ENCODE data around the gene RAPGEF3. TPM values are rescaled to one million over a fixed set of nuclear protein-coding genes. Genes with fewer than 3 reads are reported as not detected.

The RAPGEF3 gene
- total and polyA plus RNA-seq, 2 experiments from 2014 or later: 2.1 to 2.6 TPM

DNA sequence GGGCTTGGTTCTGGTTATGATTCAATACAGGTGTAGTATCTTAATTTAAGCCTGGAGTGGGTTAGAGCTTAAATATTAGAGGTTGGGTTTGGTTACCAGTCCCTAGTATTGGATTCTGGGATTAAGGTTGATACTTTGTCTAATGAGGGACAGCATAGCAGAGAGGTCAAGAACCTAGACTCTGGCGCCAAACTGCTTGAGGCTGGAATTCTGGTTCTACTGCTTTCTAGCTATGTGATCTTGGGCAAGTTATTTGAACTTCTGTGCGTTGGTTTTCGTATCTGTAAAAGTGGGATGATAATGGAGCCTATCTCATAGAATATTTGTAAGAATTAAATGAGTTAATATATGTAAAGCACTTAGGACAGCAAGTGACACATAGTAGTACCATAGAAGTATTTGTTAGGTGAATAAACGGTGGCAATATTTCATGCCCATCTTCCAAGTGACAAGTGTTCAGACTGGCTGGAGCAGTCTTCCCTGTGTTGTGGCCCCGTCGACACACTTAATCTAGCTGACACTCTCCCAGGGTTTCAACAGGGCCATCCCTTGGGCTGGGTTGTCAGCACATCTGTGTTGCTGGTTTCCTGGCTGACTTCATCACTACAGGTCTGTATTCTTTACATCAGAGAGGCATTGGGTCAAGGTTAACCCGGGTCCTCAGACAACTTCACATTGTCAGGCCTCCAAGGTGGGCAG is 36.4 kb downstream of the RAPGEF3 start:
- no peaks in the 10 kb centered on the region for H3K79me2 ChIP-seq
- no peak for DNase-seq (ENCODE audit: low spot score)
- H3K4me1 ChIP-seq (ENCODE audit: insufficient read depth): peaks cover 9% of the 10 kb centered on the region
- no peaks in the 10 kb centered on the region for H3K9me3 ChIP-seq (ENCODE audit: low read depth)
- H3K4me2 ChIP-seq: no peak overlapping the region
- H2AFZ ChIP-seq: no peak overlapping the region
- H3K36me3 ChIP-seq (replicated peaks; ENCODE audit: insufficient read depth, low read depth): no peaks in the 10 kb centered on the region
- no peaks in the 10 kb centered on the region for H3K9me2 ChIP-seq (replicated peaks; ENCODE audit: insufficient read depth)
- no peaks in the 10 kb centered on the region for H4K20me1 ChIP-seq (ENCODE audit: insufficient read depth, poor library complexity, severe bottlenecking)
- H3K27ac ChIP-seq: no peak overlapping the region
- no peaks in the 10 kb centered on the region for H3K27me3 ChIP-seq
- TF ChIP-seq, protein P1, sequence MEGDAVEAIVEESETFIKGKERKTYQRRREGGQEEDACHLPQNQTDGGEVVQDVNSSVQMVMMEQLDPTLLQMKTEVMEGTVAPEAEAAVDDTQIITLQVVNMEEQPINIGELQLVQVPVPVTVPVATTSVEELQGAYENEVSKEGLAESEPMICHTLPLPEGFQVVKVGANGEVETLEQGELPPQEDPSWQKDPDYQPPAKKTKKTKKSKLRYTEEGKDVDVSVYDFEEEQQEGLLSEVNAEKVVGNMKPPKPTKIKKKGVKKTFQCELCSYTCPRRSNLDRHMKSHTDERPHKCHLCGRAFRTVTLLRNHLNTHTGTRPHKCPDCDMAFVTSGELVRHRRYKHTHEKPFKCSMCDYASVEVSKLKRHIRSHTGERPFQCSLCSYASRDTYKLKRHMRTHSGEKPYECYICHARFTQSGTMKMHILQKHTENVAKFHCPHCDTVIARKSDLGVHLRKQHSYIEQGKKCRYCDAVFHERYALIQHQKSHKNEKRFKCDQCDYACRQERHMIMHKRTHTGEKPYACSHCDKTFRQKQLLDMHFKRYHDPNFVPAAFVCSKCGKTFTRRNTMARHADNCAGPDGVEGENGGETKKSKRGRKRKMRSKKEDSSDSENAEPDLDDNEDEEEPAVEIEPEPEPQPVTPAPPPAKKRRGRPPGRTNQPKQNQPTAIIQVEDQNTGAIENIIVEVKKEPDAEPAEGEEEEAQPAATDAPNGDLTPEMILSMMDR (IDR thresholded peaks at IDR 0.05; ENCODE audit: poor library complexity): no peak
- no peak for TF ChIP-seq EZH2 (IDR thresholded peaks at IDR 0.05; ENCODE audit: borderline replicate concordance)
- no peak for TF ChIP-seq EZH2phosphoT487 (IDR thresholded peaks at IDR 0.05; ENCODE audit: low read depth, severe bottlenecking, unreplicated experiment)
- 68% methylated on average over 7 of the region's 7 CpGs for WGBS (ENCODE audit: low lambda C conversion rate, missing lambda C conversion rate)
- H3K4me3 ChIP-seq: no peak overlapping the region

DNA sequence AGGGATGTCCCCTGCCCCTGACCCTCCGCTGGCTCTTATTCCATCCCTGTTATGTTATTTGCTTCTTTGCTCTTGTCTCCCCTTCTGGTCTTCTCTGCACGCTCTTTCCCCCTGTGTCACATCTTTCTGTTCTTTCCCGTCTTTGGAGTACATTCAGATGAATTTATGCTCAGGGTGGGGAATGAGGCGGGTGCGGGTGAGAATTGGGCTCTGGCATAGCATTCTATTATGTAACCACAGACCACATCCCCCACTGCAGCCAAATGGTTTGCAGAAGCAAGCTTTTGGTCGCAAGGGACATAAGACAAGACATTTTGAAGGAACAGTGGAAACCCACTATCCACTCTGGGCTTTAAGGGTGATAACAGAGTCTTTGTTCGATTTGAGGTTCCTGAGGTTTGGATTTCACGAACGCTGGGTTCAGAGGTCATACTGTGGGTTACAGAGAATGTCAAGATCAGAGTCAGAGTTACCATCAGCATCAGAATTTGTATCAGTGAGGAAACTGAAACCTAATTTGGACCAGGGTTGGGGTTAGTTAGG is 37.2 kb downstream of the RAPGEF3 start:
- TF ChIP-seq EZH2 (IDR thresholded peaks at IDR 0.05; ENCODE audit: borderline replicate concordance): no peak
- no peak for TF ChIP-seq EZH2phosphoT487 (IDR thresholded peaks at IDR 0.05; ENCODE audit: low read depth, severe bottlenecking, unreplicated experiment)
- TF ChIP-seq, protein P1 (IDR thresholded peaks at IDR 0.05; ENCODE audit: poor library complexity): no peak
- Histone ChIP-seq H3K27me3 (no peaks in the 10 kb centered on the region), H4K20me1 (ENCODE audit: insufficient read depth, poor library complexity, severe bottlenecking) (no peaks in the 10 kb centered on the region), H3K27ac (no peak overlapping the region), H3K79me2 (no peaks in the 10 kb centered on the region), H3K4me2 (no peak overlapping the region), H3K9me2 (replicated peaks; ENCODE audit: insufficient read depth) (no peaks in the 10 kb centered on the region), H3K36me3 (replicated peaks; ENCODE audit: insufficient read depth, low read depth) (no peaks in the 10 kb centered on the region), H3K9me3 (ENCODE audit: low read depth) (no peaks in the 10 kb centered on the region), H3K4me3 (no peak overlapping the region), H3K4me1 (ENCODE audit: insufficient read depth) (peaks cover 10% of the 10 kb centered on the region), H2AFZ (no peak overlapping the region)
- WGBS (ENCODE audit: low lambda C conversion rate, missing lambda C conversion rate): 92% methylated on average over 9 of the region's 9 CpGs
- no peak for DNase-seq (ENCODE audit: low spot score)

DNA sequence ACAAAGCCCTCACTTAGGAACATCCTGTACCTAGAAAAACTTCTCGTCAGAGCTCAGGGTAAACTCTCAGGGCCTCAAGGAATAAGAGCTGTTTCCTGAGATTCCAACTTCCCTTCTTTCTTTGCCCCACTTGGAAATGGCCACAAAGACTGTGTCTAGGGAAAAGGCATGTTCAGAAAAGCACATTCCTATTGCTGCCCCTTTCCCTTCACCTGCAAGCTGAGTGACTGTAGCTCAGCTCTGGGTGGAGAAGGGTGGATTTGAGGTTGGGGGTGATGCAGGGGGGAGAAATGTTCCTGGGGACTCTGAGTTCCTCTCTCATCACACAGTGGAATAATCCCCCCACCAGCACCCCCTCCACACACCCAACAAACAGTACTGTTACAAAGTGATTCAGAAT is 40.1 kb downstream of the RAPGEF3 start:
- Histone ChIP-seq H3K9me2 (replicated peaks; ENCODE audit: insufficient read depth) (no peaks in the 10 kb centered on the region), H3K4me3 (no peak overlapping the region), H3K79me2 (no peaks in the 10 kb centered on the region), H2AFZ (no peak overlapping the region), H3K36me3 (replicated peaks; ENCODE audit: insufficient read depth, low read depth) (no peaks in the 10 kb centered on the region), H3K9me3 (ENCODE audit: low read depth) (no peaks in the 10 kb centered on the region), H3K4me1 (ENCODE audit: insufficient read depth) (peaks cover 10% of the 10 kb centered on the region), H4K20me1 (ENCODE audit: insufficient read depth, poor library complexity, severe bottlenecking) (no peaks in the 10 kb centered on the region), H3K27ac (peak overlapping the region; percentile 30), H3K27me3 (no peaks in the 10 kb centered on the region), H3K4me2 (no peak overlapping the region)
- 72% methylated on average over 1 of the region's 1 CpG for WGBS (ENCODE audit: low lambda C conversion rate, missing lambda C conversion rate)
- DNase-seq (ENCODE audit: low spot score): no peak
- TF ChIP-seq, protein P1 (IDR thresholded peaks at IDR 0.05; ENCODE audit: poor library complexity): no peak
- TF ChIP-seq EZH2 (IDR thresholded peaks at IDR 0.05; ENCODE audit: borderline replicate concordance): no peak
- TF ChIP-seq EZH2phosphoT487 (IDR thresholded peaks at IDR 0.05; ENCODE audit: low read depth, severe bottlenecking, unreplicated experiment): no peak
